Mucosa of descending colon (tissue), 3 donors: ENCODE data around the gene HDLBP. TPM values are rescaled to one million over a fixed set of nuclear protein-coding genes. Genes with fewer than 3 reads are reported as not detected.

Experiments used
- ATAC-seq: fragments of 200-7000 bp; cut with Tn5 transposase; one replicate; pipeline ENCODE4 v1.9.1; 2020; ENCODE audit warnings: mild to moderate bottlenecking, moderate library complexity
- DNase-seq, 3 donors: peaks; one replicate each; pipeline ENCODE4 v3.0.0-alpha.2; 2020
- H3K36me3 ChIP-seq: fragments of 200-600 bp; one replicate; pipeline ENCODE4 v1.8.0; 2021; ENCODE audit warnings: low read depth, mild to moderate bottlenecking
- H3K4me1 ChIP-seq: fragments of 200-600 bp; one replicate; pipeline ENCODE4 v1.8.0; 2021; ENCODE audit warnings: low read depth, mild to moderate bottlenecking
- H3K4me3 ChIP-seq: fragments of 200-600 bp; one replicate; pipeline ENCODE4 v1.8.0; 2021; ENCODE audit warnings: mild to moderate bottlenecking
- H3K9me3 ChIP-seq: fragments of 200-600 bp; one replicate; pipeline ENCODE4 v1.8.0; 2021; ENCODE audit warnings: mild to moderate bottlenecking
- CTCF ChIP-seq: fragments of 200-600 bp; IDR thresholded peaks from one replicate; pipeline ENCODE4 v1.8.0; 2022; ENCODE audit warnings: antibody characterized with exemption, mild to moderate bottlenecking
- intact Hi-C, 2 donors: fragments of 100-400 bp; cut with DNase I in 1 of 2; cut with micrococcal nuclease in 1 of 2; formaldehyde crosslinking; loops; one replicate each; pipeline versions ENCODE4 v1.11.0 to v1.11.1; 2022; cut with DNase I, micrococcal nuclease
- total RNA-seq, 3 donors: library from RNA; stranded (reverse); fragmentation: NEBNext Ultra II Directional in 2 of 3; extraction: Animal tissue kit (Norgen Biotek cat#: 25700) in 2 of 3; gene quantifications; one replicate each; pipeline versions ENCODE4 v1.2.1 to v1.2.4, GENCODE V29; 2021 to 2023
- donor health status: DM: no; HTN: no; CAD: no; lungs with moderate emphysema.
- donor health status: DM: no; HTN: no; CAD: no.
- donor health status: DM: no; HTN: yes; CAD: no.

The HDLBP gene
- total RNA-seq, 3 donors from 2014 or later: 363 to 417 (median 379) TPM

- Histone ChIP-seq H3K36me3 (peaks cover 38% of the 10 kb centered on the region), H3K4me3 (no peak overlapping the region), H3K9me3 (no peaks in the 10 kb centered on the region), H3K4me1 (no peaks in the 10 kb centered on the region)
- intact Hi-C loops: no loop called here
- DNase-seq (peak in 1 of 3 donors; percentile 23), ATAC-seq (no peak)
- no peak for TF ChIP-seq CTCF
Observed at GRCh38 chr2:241235859-241236593, 79.4 kb downstream of the HDLBP start.

GRCh38 chr2:241234962-241235740 lies 80.3 kb downstream of the HDLBP start:
- TF ChIP-seq CTCF: no peak
- intact Hi-C loops: no loop called here
- ATAC-seq (no peak), DNase-seq (peak in 2 of 3 donors; percentile 16 to 48)
- Histone ChIP-seq H3K9me3 (no peaks in the 10 kb centered on the region), H3K36me3 (peaks cover 41% of the 10 kb centered on the region), H3K4me1 (no peaks in the 10 kb centered on the region), H3K4me3 (no peak overlapping the region)

- no peaks in the 10 kb centered on the region for H3K4me1 ChIP-seq
- H3K36me3 ChIP-seq: peaks cover 36% of the 10 kb centered on the region
- DNase-seq (peak in 2 of 3 donors; percentile 12 to 25), ATAC-seq (no peak)
- intact Hi-C loops: no loop called here
- H3K9me3 ChIP-seq: no peaks in the 10 kb centered on the region
- no peak overlapping the region for H3K4me3 ChIP-seq
- no peak for TF ChIP-seq CTCF
Observed at GRCh38 chr2:241234066-241234790, 81.2 kb downstream of the HDLBP start.

GRCh38 chr2:241232736-241233575 lies 82.5 kb downstream of the HDLBP start:
- no peak overlapping the region for H3K4me3 ChIP-seq
- TF ChIP-seq CTCF: no peak
- H3K4me1 ChIP-seq: no peaks in the 10 kb centered on the region
- no peaks in the 10 kb centered on the region for H3K9me3 ChIP-seq
- ATAC-seq (no peak), DNase-seq (peak in 2 of 3 donors; percentile 20 to 31)
- intact Hi-C loops: no loop called here
- peaks cover 30% of the 10 kb centered on the region for H3K36me3 ChIP-seq

- TF ChIP-seq CTCF: no peak
- Histone ChIP-seq H3K36me3 (peaks cover 26% of the 10 kb centered on the region), H3K4me1 (no peaks in the 10 kb centered on the region), H3K9me3 (no peaks in the 10 kb centered on the region), H3K4me3 (no peak overlapping the region)
- no peak for ATAC-seq
- peak in 2 of 3 donors; percentile 18 to 33 for DNase-seq
- intact Hi-C loops: no loop called here
Observed at GRCh38 chr2:241230435-241230834, 85.0 kb downstream of the HDLBP start.
